GM19023 (cell line): ENCODE results near the gene NDUFA11.
"Not testable (repeated sequence)": the region's sequence is repeated elsewhere in the genome, so short reads cannot be mapped to it uniquely, and the experiment has no call there.

Experiments
- ATAC-seq: cut with Tn5 transposase; IDR thresholded peaks from one replicate; pipeline ENCODE4 v1.9.1; 2021; ENCODE audit warnings: mild to moderate bottlenecking, moderate library complexity; ENCODE audit not compliant: unreplicated experiment

NDUFA11 gene

GRCh38 chr19:5863030-5863665 is 40.4 kb downstream of the NDUFA11 start:
- no peak for ATAC-seq

DNA sequence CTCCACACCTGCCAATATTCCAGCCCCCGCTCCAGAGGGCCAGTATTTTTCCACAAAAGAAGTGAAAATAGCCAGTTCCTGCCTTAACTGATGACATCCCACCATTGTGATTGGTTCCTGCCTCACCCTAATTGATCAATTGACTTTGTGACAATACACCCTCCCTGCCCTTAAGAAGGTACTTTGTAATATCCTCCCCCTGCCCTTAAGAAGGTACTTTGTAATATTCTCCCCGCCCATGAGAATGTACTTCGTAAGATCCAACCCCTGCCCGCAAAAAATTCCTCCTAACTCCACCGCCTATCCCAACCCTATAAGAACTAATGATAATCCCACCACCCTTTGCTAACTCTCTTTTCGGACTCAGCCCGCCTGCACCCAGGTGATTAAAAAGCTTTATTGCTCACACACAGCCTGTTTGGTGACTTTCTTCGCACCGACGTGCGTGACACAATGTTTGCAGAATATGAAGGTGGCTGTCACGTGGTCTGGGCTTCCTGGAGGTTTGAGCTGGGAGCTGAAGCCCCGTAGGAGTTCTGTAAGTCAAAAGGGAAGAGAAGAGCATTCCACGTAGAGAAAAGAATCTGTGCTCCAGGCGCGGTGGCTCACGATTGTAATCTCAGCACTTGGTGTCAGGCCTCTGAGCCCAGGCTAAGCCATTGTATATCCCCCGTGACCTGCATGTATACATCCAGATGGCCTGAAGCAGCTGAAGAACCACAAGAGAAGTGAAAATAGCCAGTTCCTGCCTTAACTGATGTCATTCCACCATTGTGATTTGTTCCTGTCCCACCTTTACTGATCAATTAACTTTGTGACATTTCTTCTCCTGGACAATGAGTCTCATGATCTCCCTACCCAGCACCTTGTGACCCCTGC is 46.1 kb downstream of the NDUFA11 start:
- no peak for ATAC-seq

GRCh38 chr19:5855151-5855550 is 48.4 kb downstream of the NDUFA11 start:
- not testable (repeated sequence) for ATAC-seq

- not testable (repeated sequence) for ATAC-seq
Observed at GRCh38 chr19:5854121-5854520, 49.5 kb downstream of the NDUFA11 start.

- ATAC-seq: no peak
Observed at GRCh38 chr19:5851302-5851701, 52.3 kb downstream of the NDUFA11 start, which contains the start of gene FUT3. TSS of gene FUT3 (minus strand) at chr19:5851449.

- no peak for ATAC-seq
Observed at GRCh38 chr19:5850743-5851293, 52.8 kb downstream of the NDUFA11 start.

DNA sequence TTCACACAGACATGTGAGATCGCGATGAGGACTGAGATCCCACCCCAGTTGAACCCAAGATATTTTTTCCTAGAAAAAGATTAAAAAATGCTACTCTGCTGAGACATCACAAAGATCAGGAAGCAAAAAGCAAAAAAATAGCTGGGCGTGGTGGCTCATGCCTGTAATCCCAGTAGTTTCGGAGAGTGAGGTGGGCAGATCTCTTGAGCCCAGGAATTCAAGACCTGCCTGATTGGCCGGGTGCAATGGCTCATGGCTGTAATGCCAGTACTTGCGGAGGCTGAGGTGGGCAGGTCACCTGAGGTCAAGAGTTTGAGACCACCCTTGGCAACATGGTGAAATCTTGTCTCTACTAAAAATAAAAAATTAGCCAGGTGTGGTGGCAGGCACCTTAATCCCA is 53.4 kb downstream of the NDUFA11 start:
- ATAC-seq: no peak

DNA sequence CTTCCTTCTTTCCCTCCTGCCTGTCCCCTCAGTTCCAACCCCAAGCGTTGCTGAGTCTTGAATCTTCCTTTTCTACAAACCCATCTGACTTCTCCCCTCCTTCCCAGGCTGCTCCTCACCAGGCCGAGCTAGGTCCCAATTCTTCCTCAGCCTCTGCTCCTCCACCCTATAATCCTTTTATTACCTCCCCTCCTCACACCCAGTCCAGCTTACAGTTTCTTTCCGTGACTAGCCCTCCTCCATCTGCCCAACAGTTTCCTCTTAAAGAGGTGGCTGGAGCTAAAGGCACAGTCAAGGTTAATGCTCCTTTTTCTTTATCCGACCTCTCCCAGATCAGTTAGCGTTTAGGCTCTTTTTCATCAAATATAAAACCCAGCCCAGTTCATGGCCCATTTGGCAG is 55.0 kb downstream of the NDUFA11 start:
- ATAC-seq: not testable (repeated sequence)

DNA sequence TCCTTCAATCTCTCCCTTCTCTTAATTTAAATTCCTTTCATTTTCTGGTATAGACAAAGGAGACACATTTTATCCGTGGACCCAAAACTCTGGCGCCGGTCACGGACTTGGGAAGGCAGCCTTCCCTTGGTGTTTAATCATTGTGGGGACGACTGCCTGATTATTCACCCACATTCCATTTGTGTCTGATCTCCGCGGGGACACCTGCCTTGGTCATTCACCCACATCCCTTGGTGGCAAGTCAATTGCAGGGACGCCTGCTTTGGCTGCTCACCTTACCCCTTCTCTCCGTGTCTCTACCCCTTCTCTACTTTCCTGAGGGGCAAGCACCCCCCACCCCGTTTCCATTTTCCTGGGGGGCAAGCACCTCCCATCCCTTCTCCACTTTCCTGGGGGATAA is 55.7 kb downstream of the NDUFA11 start:
- ATAC-seq: not testable (repeated sequence)
